Liver (tissue), 9 donors: ENCODE data around the gene ABLIM3. TPM values are rescaled to one million over a fixed set of nuclear protein-coding genes. Genes with fewer than 3 reads are reported as not detected.

Source experiments
- DNase-seq: peaks from one replicate; pipeline ENCODE4 v3.0.0-alpha.2; 2017; ENCODE audit warnings: low spot score
- H3K27ac ChIP-seq, 2 donors: one replicate each; pipeline ENCODE4 v1.7.0; 2013; ENCODE audit warnings: inconsistent platforms in 2 of 2, low read length in 2 of 2, control low read depth in 1 of 2, low read depth in 1 of 2, mild to moderate bottlenecking in 1 of 2
- H3K27me3 ChIP-seq, 4 donors: one replicate each; pipeline versions ENCODE4 v1.6.1 to v1.7.0; 2013; ENCODE audit warnings: low read length in 3 of 4, inconsistent platforms in 1 of 4, mild to moderate bottlenecking in 1 of 4, moderate library complexity in 1 of 4; ENCODE audit not compliant: control insufficient read depth in 4 of 4, insufficient read depth in 4 of 4
- H3K36me3 ChIP-seq, 4 donors: one replicate each; pipeline versions ENCODE4 v1.6.1 to v1.7.0; 2013; ENCODE audit warnings: low read length in 3 of 4, mild to moderate bottlenecking in 3 of 4, low read depth in 1 of 4, moderate library complexity in 1 of 4; ENCODE audit not compliant: control insufficient read depth in 4 of 4, insufficient read depth in 3 of 4
- H3K4me1 ChIP-seq, 4 donors: one replicate each; pipeline versions ENCODE4 v1.6.1 to v1.7.0; 2013; ENCODE audit warnings: low read length in 3 of 4, mild to moderate bottlenecking in 3 of 4, moderate library complexity in 1 of 4; ENCODE audit not compliant: control insufficient read depth in 4 of 4, insufficient read depth in 4 of 4
- H3K4me3 ChIP-seq, 3 donors: one replicate each; pipeline versions ENCODE4 v1.6.1 to v1.7.0; 2013; ENCODE audit warnings: low read length in 3 of 3, control low read depth in 1 of 3, low read depth in 1 of 3, mild to moderate bottlenecking in 1 of 3
- H3K9ac ChIP-seq, 2 donors: one replicate each; pipeline ENCODE4 v1.7.0; 2013; ENCODE audit warnings: low read length in 2 of 2, mild to moderate bottlenecking in 2 of 2, moderate library complexity in 2 of 2, control low read depth in 1 of 2, low read depth in 1 of 2
- H3K9me3 ChIP-seq, 4 donors: one replicate each; pipeline versions ENCODE4 v1.6.1 to v1.7.0; 2013; ENCODE audit warnings: low read length in 3 of 4; ENCODE audit not compliant: control insufficient read depth in 4 of 4
- EGR1 ChIP-seq, 2 donors: IDR thresholded peaks; 2 replicates each; pipeline ENCODE4 v1.6.1; 2016 to 2018; ENCODE audit warnings: antibody characterized with exemption in 2 of 2, low read depth in 2 of 2
- FOXA1 ChIP-seq: IDR thresholded peaks from 2 replicates; pipeline ENCODE4 v1.6.1; 2016; ENCODE audit warnings: antibody characterized with exemption
- FOXA2 ChIP-seq: IDR thresholded peaks from 2 replicates; pipeline ENCODE4 v1.6.1; 2016; ENCODE audit warnings: antibody characterized with exemption
- GABPA ChIP-seq, 2 donors: IDR thresholded peaks in 1 of 2; conservative IDR thresholded peaks in 1 of 2; 2 replicates each; pipeline ENCODE4 v1.6.1; 2016; ENCODE audit warnings: antibody characterized with exemption in 2 of 2, mild to moderate bottlenecking in 1 of 2, moderate library complexity in 1 of 2
- HNF4A ChIP-seq, 2 donors: conservative IDR thresholded peaks; 2 replicates each; pipeline ENCODE4 v1.6.1; 2016; ENCODE audit warnings: antibody characterized with exemption in 2 of 2, mild to moderate bottlenecking in 2 of 2
- HNF4G ChIP-seq: IDR thresholded peaks from 2 replicates; pipeline ENCODE4 v1.6.1; 2016; ENCODE audit warnings: antibody characterized with exemption
- JUND ChIP-seq, 2 donors: IDR thresholded peaks; 2 replicates each; pipeline ENCODE4 v1.6.1; 2016; ENCODE audit warnings: antibody characterized with exemption in 2 of 2
- NR2F2 ChIP-seq: IDR thresholded peaks from 2 replicates; pipeline ENCODE4 v1.6.1; 2016; ENCODE audit warnings: antibody characterized with exemption
- RAD21 ChIP-seq, 2 donors: IDR thresholded peaks; 2 replicates each; pipeline ENCODE4 v1.6.1; 2016; ENCODE audit warnings: antibody characterized with exemption in 2 of 2, mild to moderate bottlenecking in 2 of 2
- RXRA ChIP-seq, 2 donors: IDR thresholded peaks; 2 replicates each; pipeline ENCODE4 v1.6.1; 2017 to 2018; ENCODE audit warnings: antibody characterized with exemption in 2 of 2, mild to moderate bottlenecking in 1 of 2
- SP1 ChIP-seq: IDR thresholded peaks from 2 replicates; pipeline ENCODE4 v1.6.1; 2018; ENCODE audit warnings: antibody characterized with exemption, mild to moderate bottlenecking
- TAF1 ChIP-seq: conservative IDR thresholded peaks from 2 replicates; pipeline ENCODE4 v1.6.1; 2016; ENCODE audit warnings: antibody characterized with exemption, mild to moderate bottlenecking
- YY1 ChIP-seq: IDR thresholded peaks from 2 replicates; pipeline ENCODE4 v1.6.1; 2016; ENCODE audit warnings: antibody characterized with exemption, mild to moderate bottlenecking
- WGBS: extraction: QIAGEN DNeasy Blood & Tissue Kit; methylation state at CpG from one replicate; pipeline ENCODE4 v1.1.7; 2013; 5-methylcytosine and 5-hydroxymethylcytosine counted together
- polyA plus RNA-seq, 2 donors: library from polyadenylated mRNA; stranded (reverse) in 1 of 2; unstranded in 1 of 2; fragments of 200-250 nt in 1 of 2; fragments of >200 nt in 1 of 2; fragmentation: Nextera tagmentation in 1 of 2; extraction: Ambion mirVana in 1 of 2; gene quantifications; one replicate each; pipeline versions ENCODE4 v1.2.1 to v1.2.3, GENCODE V29; 2013 to 2015
- total RNA-seq, 2 donors: library from RNA; depleted of rRNA; stranded (reverse); fragments of >200 nt; gene quantifications; one replicate each; pipeline ENCODE4 v1.2.3, GENCODE V29; 2014
- TF ChIP-seq, protein P1 (sequence below): IDR thresholded peaks from 2 replicates; pipeline ENCODE4 v1.6.1; 2016; ENCODE audit warnings: antibody characterized with exemption
- TF ChIP-seq, protein P2 (sequence below): IDR thresholded peaks from 2 replicates; pipeline ENCODE4 v1.6.1; 2016; ENCODE audit warnings: antibody characterized with exemption, mild to moderate bottlenecking
- TF ChIP-seq, protein P3 (sequence below): IDR thresholded peaks from 2 replicates; pipeline ENCODE4 v1.6.1; 2016; ENCODE audit warnings: antibody characterized with exemption
- TF ChIP-seq, protein P4 (sequence below): fragments of 150-350 bp; IDR thresholded peaks from 2 replicates; pipeline ENCODE4 v1.5.1; 2017; ENCODE audit warnings: improper control_type of control experiment, low read depth, low read length; ENCODE audit not compliant: missing input control
- donor health status: healthy.
- donor health status: healthy.
- donor health status: healthy.
- donor health status: healthy.
- donor health status: healthy.

Gene ABLIM3
- total and polyA plus RNA-seq, 4 donors, result 6.8 to 131 (median 43.1) TPM

DNA sequence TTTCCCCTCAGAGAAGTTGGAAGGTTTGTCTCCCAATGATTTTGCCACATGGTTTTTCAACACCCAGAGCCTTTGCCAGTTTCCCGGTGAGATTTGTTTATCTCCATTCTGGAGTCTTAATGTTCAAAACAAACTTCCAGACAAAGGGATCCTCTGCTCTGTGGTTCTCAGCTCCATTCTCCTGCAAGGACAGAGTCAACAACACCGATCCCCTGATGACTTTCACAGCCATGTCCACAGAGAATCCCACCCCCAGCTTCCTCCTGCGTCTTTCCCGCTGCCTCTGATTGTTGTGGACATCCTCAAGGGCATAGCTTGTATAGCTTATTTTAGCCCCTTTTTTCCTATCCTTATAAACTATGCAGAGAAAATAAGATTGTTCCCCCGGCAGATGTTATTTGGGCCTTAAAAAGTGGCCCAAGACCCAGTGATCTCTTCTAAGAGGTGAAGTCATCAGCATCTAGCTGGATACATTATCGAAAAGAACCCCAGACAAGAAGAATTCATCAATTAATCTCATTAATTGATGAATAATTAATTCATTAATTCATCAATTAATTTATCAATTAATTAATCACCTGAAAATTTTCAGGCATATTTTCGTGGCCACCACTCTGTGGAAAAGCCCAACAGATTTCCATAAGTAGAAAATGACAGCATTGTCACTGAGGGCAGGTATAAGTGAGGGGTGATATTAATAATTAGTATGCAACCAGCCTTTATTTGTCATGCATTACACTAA is 2.9 kb upstream of the ABLIM3 start:
- H3K4me1 ChIP-seq, result peaks cover 0 to 28% (median 9%) of the 10 kb centered on the region in 4 donors
- no peaks in the 10 kb centered on the region for H3K27me3 ChIP-seq
- H3K36me3 ChIP-seq, result no peaks in the 10 kb centered on the region
- DNase-seq, result no peak
- TF ChIP-seq HNF4G (no peak), HNF4A (conservative IDR thresholded peaks at IDR 0.05) (no peak), NR2F2 (no peak), TAF1 (no peak), FOXA1 (no peak), JUND (IDR thresholded peaks at IDR 0.05) (no peak), YY1 (no peak), RAD21 (IDR thresholded peaks at IDR 0.05) (no peak), EGR1 (IDR thresholded peaks at IDR 0.05; ENCODE audit: low read depth in 2 of 2) (no peak), RXRA (IDR thresholded peaks at IDR 0.05) (no peak), FOXA2 (no peak), SP1 (no peak)
- TF ChIP-seq, protein P1, sequence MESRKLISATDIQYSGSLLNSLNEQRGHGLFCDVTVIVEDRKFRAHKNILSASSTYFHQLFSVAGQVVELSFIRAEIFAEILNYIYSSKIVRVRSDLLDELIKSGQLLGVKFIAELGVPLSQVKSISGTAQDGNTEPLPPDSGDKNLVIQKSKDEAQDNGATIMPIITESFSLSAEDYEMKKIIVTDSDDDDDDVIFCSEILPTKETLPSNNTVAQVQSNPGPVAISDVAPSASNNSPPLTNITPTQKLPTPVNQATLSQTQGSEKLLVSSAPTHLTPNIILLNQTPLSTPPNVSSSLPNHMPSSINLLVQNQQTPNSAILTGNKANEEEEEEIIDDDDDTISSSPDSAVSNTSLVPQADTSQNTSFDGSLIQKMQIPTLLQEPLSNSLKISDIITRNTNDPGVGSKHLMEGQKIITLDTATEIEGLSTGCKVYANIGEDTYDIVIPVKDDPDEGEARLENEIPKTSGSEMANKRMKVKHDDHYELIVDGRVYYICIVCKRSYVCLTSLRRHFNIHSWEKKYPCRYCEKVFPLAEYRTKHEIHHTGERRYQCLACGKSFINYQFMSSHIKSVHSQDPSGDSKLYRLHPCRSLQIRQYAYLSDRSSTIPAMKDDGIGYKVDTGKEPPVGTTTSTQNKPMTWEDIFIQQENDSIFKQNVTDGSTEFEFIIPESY, result no peak
- TF ChIP-seq, protein P2, sequence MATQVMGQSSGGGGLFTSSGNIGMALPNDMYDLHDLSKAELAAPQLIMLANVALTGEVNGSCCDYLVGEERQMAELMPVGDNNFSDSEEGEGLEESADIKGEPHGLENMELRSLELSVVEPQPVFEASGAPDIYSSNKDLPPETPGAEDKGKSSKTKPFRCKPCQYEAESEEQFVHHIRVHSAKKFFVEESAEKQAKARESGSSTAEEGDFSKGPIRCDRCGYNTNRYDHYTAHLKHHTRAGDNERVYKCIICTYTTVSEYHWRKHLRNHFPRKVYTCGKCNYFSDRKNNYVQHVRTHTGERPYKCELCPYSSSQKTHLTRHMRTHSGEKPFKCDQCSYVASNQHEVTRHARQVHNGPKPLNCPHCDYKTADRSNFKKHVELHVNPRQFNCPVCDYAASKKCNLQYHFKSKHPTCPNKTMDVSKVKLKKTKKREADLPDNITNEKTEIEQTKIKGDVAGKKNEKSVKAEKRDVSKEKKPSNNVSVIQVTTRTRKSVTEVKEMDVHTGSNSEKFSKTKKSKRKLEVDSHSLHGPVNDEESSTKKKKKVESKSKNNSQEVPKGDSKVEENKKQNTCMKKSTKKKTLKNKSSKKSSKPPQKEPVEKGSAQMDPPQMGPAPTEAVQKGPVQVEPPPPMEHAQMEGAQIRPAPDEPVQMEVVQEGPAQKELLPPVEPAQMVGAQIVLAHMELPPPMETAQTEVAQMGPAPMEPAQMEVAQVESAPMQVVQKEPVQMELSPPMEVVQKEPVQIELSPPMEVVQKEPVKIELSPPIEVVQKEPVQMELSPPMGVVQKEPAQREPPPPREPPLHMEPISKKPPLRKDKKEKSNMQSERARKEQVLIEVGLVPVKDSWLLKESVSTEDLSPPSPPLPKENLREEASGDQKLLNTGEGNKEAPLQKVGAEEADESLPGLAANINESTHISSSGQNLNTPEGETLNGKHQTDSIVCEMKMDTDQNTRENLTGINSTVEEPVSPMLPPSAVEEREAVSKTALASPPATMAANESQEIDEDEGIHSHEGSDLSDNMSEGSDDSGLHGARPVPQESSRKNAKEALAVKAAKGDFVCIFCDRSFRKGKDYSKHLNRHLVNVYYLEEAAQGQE, result no peak
- no peak overlapping the region for H3K27ac ChIP-seq
- no peaks in the 10 kb centered on the region for H3K9me3 ChIP-seq
- H3K4me3 ChIP-seq, result no peak overlapping the region
- H3K9ac ChIP-seq, result no peak overlapping the region
- WGBS, result 87% methylated on average over 7 of the region's 7 CpGs

DNA sequence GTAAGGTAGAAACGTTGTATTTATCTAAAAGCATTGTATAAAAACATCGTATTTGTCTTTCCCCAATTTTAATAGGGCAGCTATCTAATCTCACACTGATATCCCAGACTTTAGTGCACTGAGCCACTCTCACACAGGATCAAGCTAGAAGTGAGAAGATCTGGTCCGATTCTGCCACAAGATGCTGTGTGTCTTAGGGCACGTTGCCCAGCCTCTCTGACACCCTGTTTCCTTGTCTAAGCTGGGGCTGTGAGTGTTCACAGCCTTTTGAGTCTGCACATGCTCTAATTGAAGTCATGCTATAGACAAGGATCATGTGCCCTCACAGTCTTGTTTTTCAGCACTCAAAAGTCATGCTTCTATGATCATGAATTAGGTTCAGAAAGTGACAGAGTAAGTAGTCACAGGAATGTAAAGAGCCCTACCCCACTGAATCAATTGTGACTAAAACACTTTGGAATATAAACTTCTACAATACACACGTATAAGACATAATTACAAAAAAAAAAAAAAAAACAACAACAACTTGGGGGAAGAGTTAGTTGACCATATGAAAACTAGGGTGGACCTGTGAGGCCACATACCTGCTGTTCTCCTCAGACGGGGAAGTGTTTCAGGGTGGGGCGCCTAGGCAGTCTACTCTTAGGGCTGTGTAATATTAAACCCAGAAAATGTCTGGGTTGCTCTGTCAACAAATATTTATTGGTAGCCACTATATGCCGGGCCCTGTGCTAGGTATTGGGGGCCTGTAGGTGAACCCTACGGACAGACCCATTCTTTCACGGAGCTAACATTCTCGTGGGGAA is 893 bp upstream of the ABLIM3 start:
- DNase-seq, result no peak
- WGBS, result 87% methylated on average over 11 of the region's 11 CpGs
- TF ChIP-seq GABPA (IDR thresholded peaks at IDR 0.05 in 1 of 2, conservative IDR thresholded peaks at IDR 0.05 in 1 of 2) (no peak), SP1 (no peak), HNF4G (no peak), FOXA1 (no peak)
- TF ChIP-seq, protein P3, sequence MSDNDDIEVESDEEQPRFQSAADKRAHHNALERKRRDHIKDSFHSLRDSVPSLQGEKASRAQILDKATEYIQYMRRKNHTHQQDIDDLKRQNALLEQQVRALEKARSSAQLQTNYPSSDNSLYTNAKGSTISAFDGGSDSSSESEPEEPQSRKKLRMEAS, result no peak
- TF ChIP-seq, protein P4, sequence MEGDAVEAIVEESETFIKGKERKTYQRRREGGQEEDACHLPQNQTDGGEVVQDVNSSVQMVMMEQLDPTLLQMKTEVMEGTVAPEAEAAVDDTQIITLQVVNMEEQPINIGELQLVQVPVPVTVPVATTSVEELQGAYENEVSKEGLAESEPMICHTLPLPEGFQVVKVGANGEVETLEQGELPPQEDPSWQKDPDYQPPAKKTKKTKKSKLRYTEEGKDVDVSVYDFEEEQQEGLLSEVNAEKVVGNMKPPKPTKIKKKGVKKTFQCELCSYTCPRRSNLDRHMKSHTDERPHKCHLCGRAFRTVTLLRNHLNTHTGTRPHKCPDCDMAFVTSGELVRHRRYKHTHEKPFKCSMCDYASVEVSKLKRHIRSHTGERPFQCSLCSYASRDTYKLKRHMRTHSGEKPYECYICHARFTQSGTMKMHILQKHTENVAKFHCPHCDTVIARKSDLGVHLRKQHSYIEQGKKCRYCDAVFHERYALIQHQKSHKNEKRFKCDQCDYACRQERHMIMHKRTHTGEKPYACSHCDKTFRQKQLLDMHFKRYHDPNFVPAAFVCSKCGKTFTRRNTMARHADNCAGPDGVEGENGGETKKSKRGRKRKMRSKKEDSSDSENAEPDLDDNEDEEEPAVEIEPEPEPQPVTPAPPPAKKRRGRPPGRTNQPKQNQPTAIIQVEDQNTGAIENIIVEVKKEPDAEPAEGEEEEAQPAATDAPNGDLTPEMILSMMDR, result no peak

More for the DNA sequence above, 893 bp upstream of the ABLIM3 start:
- peaks cover 0 to 24% (median 13%) of the 10 kb centered on the region in 4 donors for H3K4me1 ChIP-seq
- H3K27ac ChIP-seq, result peak overlapping the region in 1 of 2 donors; percentile 94
- H3K27me3 ChIP-seq, result no peaks in the 10 kb centered on the region
- H3K36me3 ChIP-seq, result no peaks in the 10 kb centered on the region
- H3K9me3 ChIP-seq, result no peaks in the 10 kb centered on the region
- no peak overlapping the region for H3K4me3 ChIP-seq
- H3K9ac ChIP-seq, result no peak overlapping the region
